Tibial artery (tissue), 4 donors: ENCODE data around the gene PLEKHF1.
A peak's percentile ranks its signal among the peaks of the same experiment; 100 is the strongest.

Experiments used
- DNase-seq, 2 donors: peaks; one replicate each; pipeline ENCODE4 v3.0.0-alpha.2; 2019
- H3K27ac ChIP-seq, 2 donors: fragments of 200-600 bp; sonication (generic) in 1 of 2; 1 replicate in 1 of 2; 2 replicates in 1 of 2; pipeline ENCODE4 v1.5.1; 2018 to 2019; ENCODE audit warnings: mild to moderate bottlenecking in 1 of 2
- H3K27me3 ChIP-seq, 2 donors: fragments of 200-600 bp; sonication (generic) in 1 of 2; one replicate each; pipeline versions ENCODE4 v1.5.1 to v1.6.0; 2016 to 2019
- H3K36me3 ChIP-seq, 3 donors: fragments of 200-600 bp; sonication (generic) in 2 of 3; one replicate each; pipeline ENCODE4 v1.5.1; 2016 to 2019; ENCODE audit warnings: mild to moderate bottlenecking in 2 of 3
- H3K4me1 ChIP-seq, 4 donors: fragments of 200-600 bp; sonication (generic) in 2 of 4; 1 replicate in 3 of 4; 2 replicates in 1 of 4; pipeline ENCODE4 v1.5.1; 2016 to 2019
- H3K4me3 ChIP-seq, 2 donors: fragments of 200-600 bp; sonication (generic) in 1 of 2; 1 replicate in 1 of 2; 2 replicates in 1 of 2; pipeline ENCODE4 v1.5.1; 2018 to 2019; ENCODE audit warnings: mild to moderate bottlenecking in 2 of 2
- H3K9me3 ChIP-seq, 3 donors: fragments of 200-600 bp; sonication (generic) in 1 of 3; one replicate each; pipeline ENCODE4 v1.5.1; 2016 to 2019
- CTCF ChIP-seq, 2 experiments: fragments of 200-600 bp in 1 of 2; fragments of 450-650 bp in 1 of 2; IDR thresholded peaks; one replicate each; pipeline ENCODE4 v1.5.1; 2017 to 2019; ENCODE audit warnings: antibody characterized with exemption in 2 of 2, mild to moderate bottlenecking in 1 of 2, moderate library complexity in 1 of 2
- intact Hi-C: fragments of 100-400 bp; cut with DNase I; formaldehyde crosslinking; loops from one replicate; pipeline ENCODE4 v1.15.0; 2023; ENCODE audit warnings: low total_unique reads

The PLEKHF1 gene

GRCh38 chr19:29662604-29663404 is 2.5 kb upstream of the PLEKHF1 start:
- H3K27ac ChIP-seq = peak overlapping the region; percentile 93
- intact Hi-C loops = loop anchor here (5.0 kb wide), 1 partner anchor 54 kb away; the partner anchor contains the start of gene C19orf12
- H3K4me3 ChIP-seq = peak overlapping the region; percentile 16 to 37
- TF ChIP-seq CTCF (IDR thresholded peaks at IDR 0.05) = no peak
- DNase-seq = peak; percentile 85 to 93
- H3K36me3 ChIP-seq = no peaks in the 10 kb centered on the region
- H3K27me3 ChIP-seq = no peaks in the 10 kb centered on the region
- peaks cover 0 to 59% (median 46%) of the 10 kb centered on the region in 4 donors for H3K4me1 ChIP-seq
- no peaks in the 10 kb centered on the region for H3K9me3 ChIP-seq

- Histone ChIP-seq H3K9me3 (no peaks in the 10 kb centered on the region), H3K27ac (peak overlapping the region; percentile 93), H3K36me3 (no peaks in the 10 kb centered on the region), H3K4me1 (peaks cover 0 to 72% (median 58%) of the 10 kb centered on the region in 4 donors), H3K4me3 (no peak overlapping the region), H3K27me3 (no peaks in the 10 kb centered on the region)
- intact Hi-C loops = loop anchor here (5.0 kb wide), 1 partner anchor 53 kb away; the partner anchor contains the start of gene C19orf12
- DNase-seq = peak in 1 of 2 donors; percentile 69
- no peak for TF ChIP-seq CTCF (IDR thresholded peaks at IDR 0.05)
Measured at GRCh38 chr19:29663861-29664752, 1.2 kb upstream of the PLEKHF1 start.

- Histone ChIP-seq H3K27me3 (no peaks in the 10 kb centered on the region), H3K27ac (peak overlapping the region; percentile 93), H3K4me1 (peaks cover 0 to 75% (median 59%) of the 10 kb centered on the region in 4 donors), H3K4me3 (peak overlapping the region; percentile 90 to 91), H3K36me3 (no peaks in the 10 kb centered on the region), H3K9me3 (no peaks in the 10 kb centered on the region)
- TF ChIP-seq CTCF (IDR thresholded peaks at IDR 0.05) = peak in 1 of 2 experiments; percentile 6
- intact Hi-C loops = loop anchor here (5.0 kb wide), 1 partner anchor 53 kb away; the partner anchor contains the start of gene C19orf12
- DNase-seq = no peak
Measured at GRCh38 chr19:29664753-29665214, 477 bp upstream of the PLEKHF1 start.

- Histone ChIP-seq H3K36me3 (no peaks in the 10 kb centered on the region), H3K27me3 (no peaks in the 10 kb centered on the region), H3K9me3 (no peaks in the 10 kb centered on the region), H3K4me3 (peak overlapping the region; percentile 90 to 91), H3K27ac (peak overlapping the region; percentile 93), H3K4me1 (peaks cover 0 to 80% (median 65%) of the 10 kb centered on the region in 4 donors)
- intact Hi-C loops = no loop called here
- no peak for TF ChIP-seq CTCF (IDR thresholded peaks at IDR 0.05)
- peak; percentile 79 to 93 for DNase-seq
Measured at GRCh38 chr19:29665826-29666577, 741 bp downstream of the PLEKHF1 start.
